GM12801 (cell line): ENCODE data around the gene CLN3.

Source experiments
- CTCF ChIP-seq: IDR thresholded peaks from one replicate; pipeline ENCODE4 v1.5.1; 2011; ENCODE audit warnings: control low read depth; ENCODE audit not compliant: insufficient read length; ENCODE audit errors: extremely low read depth

The CLN3 gene

GRCh38 chr16:28499854-28500253, 8.0 kb upstream of the CLN3 start:
- no peak for TF ChIP-seq CTCF

- no peak for TF ChIP-seq CTCF
Observed at GRCh38 chr16:28498666-28499381, 7.0 kb upstream of the CLN3 start.

GRCh38 chr16:28497861-28498599, 6.2 kb upstream of the CLN3 start:
- TF ChIP-seq CTCF = no peak

- TF ChIP-seq CTCF = no peak
Observed at GRCh38 chr16:28497386-28497785, 5.5 kb upstream of the CLN3 start.

- TF ChIP-seq CTCF = no peak
Observed at GRCh38 chr16:28496844-28497243, 5.0 kb upstream of the CLN3 start.

- TF ChIP-seq CTCF = no peak
Observed at GRCh38 chr16:28495795-28496749, 4.2 kb upstream of the CLN3 start.

GRCh38 chr16:28495098-28495793, 3.4 kb upstream of the CLN3 start:
- no peak for TF ChIP-seq CTCF
